Activated T-helper 9 cell treated with anti-CD3 and anti-CD28 coated beads, Interleukin-2, amount 50 U/mL, for 16 hours (primary cell): ENCODE results near the gene IFNE.
"Not testable (repeated sequence)": the region's sequence is repeated elsewhere in the genome, so short reads cannot be mapped to it uniquely, and the experiment has no call there.

Source experiments
- DNase-seq: peaks from one replicate; pipeline ENCODE4 v3.0.0-alpha.2; 2020; ENCODE audit warnings: low read depth

Gene IFNE

DNA sequence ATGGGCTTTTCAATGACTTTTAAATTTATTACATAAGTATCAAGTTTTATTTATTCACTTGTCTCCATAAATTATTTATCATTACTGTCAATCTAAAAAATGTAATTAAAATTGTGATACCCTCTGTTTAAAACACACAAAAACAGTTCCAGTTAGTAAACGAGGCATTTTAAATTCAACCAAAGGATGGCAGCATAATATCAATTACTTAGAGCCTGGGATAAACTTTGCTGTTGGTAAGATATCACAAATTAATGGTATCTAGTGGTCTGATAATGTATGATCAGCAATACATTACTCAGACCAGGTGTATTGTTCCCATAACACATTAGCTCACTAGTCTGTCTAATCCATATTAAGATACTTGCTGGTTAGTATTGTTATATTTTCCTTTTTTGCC is 9.6 kb upstream of the IFNE start:
- no peak for DNase-seq

- DNase-seq = no peak
These were observed 550 bp downstream of the IFNE start for GRCh38 chr9:21481470-21482056.

DNA sequence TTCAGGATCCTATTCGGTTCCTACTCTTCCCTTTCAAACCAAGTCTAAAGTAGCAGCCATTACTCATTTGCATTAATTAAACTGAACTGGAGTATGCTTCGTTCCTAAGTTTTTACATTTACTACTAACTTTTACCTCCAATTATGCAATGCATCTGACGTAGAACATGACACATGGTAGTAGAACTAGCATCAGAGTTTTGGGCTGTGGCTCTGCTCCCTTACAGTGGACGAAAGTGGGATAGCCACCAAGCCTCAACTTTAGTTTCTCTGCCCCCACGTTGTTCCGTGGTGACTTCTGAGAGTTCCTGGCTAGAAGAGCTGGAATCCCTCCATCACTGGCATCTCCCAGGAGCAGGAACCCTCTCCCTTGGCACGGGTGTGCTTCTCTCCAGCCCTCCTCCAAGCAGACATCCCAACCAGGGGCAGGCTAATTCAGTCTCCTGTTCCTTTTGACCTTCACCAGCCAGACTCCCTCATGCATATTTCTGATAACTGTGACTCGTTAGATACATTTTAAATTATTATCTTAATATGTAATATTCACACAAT is 2.9 kb downstream of the IFNE start:
- no peak for DNase-seq

GRCh38 chr9:21477466-21477865 is 4.6 kb downstream of the IFNE start:
- no peak for DNase-seq

DNA sequence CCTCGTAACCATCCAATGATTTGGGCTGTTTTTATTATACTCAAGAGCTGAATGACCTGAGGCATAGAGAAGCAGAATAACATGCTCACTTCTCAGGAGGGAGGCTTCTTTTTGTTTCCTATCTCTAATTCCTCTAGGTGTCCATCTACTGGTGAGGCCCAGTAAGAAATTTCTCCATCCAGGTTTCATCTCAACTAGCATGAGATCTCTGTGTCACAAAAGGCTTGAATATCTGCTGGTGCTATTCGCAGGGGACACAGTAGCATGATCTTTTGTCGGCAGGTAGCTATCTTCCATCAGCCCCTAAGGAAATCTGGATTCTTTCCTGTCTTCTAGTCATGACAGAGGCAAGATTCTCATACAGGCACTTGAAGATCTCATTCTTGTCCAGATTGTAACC is 8.9 kb downstream of the IFNE start:
- DNase-seq = no peak

GRCh38 chr9:21470126-21470525 is 12.0 kb downstream of the IFNE start:
- DNase-seq = no peak

DNA sequence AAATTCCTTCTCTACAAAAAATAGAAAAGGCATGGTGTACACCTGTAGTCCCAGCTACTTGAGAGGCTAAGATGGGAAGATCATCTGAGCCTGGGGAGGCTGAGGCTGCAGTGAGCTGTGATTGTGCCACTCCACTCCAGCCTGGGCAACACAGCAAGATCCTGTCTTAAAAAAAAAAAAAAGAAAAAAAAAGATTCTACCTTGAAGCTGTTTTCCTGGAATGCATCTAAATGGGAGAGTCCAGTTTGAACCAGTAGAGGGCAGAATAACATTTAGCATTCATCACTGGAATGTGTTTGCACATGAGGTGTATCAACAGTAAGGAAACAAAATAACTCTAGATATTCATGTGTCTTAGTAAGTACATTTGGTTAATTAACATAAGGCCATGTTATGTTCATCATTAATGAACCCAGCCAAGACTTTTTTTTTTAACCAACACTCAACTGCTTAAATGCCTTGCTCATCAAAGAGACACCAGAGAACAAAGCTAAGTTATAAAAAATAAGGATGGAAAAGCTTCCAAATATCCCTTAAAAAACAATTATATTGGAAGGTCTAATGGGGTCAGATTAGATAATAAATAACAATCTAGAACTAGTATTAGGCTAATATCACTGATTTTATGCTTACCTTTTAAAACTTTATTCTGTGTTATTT is 16.1 kb downstream of the IFNE start:
- no peak for DNase-seq

GRCh38 chr9:21465138-21465537 is 17.0 kb downstream of the IFNE start:
- DNase-seq = no peak

DNA sequence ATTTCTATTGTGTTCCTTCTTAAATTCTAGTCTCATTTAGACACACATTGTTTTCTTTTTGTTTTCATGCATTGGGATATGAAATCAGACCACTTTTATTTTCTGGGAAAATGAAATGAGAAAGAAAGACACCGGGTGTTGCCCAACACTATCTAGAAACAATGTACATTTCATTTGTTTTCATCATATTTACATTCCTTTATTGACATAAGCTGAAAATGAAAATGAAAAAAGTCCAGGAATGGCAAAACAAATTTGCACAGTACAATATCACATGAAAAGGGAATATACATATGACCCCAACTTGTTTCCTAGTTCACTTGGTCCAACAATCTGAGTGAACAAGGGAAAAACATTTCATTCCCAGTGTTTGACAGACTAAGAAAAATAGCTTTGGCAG is 20.7 kb downstream of the IFNE start:
- no peak for DNase-seq

DNA sequence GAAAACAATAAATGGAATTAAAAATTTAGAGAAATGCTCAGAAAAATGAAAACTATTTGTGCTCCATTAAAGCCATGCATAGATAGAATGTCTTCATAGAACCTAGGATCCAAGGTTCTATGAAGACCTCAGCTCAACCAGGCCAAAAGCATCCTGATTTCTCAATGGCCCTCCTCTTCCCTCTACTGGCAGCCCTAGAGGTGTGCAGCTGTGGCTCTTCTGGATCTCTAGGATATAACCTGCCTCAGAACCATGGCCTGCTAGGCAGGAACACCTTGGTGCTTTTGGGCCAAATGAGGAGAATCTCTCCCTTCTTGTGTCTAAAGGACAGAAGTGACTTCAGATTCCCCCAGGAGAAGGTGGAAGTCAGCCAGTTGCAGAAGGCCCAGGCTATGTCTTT is 26.8 kb downstream of the IFNE start:
- DNase-seq = no peak

DNA sequence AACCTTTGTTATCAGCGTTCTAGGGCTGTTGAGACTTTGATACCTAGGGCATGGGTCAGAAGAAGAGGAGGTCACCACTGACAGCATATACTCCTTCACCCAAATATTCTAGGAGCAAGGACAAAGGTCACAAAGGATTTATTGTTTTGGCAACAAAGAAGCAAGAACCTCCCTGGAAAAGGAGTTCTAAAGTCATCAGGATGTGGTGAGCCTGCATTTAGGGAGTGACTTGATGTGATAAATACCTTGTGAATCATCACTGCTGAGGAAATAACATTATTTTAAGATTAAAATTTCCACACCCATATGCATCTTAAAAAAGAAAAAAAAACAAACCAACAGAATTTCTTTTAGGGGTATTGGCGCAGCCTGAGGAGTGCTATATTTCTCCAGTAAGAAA is 28.0 kb downstream of the IFNE start:
- no peak for DNase-seq

DNA sequence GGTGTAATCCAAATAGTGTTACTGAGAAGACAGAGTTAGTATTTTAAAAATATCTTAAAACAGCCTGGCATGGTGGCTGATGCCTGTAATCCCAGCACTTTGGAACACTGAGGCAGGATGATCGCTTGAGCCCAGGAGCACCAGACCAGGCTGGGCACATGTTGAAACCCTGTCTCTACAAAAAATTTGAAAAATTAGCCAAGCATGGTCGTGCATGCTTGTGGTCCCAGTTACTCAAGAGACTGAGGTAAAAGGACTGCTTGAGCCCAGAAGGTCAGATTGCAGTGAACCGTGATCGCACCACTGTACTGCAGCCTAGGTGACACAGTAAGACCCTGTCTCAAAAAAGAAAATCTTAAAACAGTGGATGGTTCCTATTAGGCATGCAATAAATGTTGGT is 29.4 kb downstream of the IFNE start:
- DNase-seq = no peak

- DNase-seq = no peak
These were observed 31.2 kb downstream of the IFNE start for GRCh38 chr9:21450733-21451394.

DNA sequence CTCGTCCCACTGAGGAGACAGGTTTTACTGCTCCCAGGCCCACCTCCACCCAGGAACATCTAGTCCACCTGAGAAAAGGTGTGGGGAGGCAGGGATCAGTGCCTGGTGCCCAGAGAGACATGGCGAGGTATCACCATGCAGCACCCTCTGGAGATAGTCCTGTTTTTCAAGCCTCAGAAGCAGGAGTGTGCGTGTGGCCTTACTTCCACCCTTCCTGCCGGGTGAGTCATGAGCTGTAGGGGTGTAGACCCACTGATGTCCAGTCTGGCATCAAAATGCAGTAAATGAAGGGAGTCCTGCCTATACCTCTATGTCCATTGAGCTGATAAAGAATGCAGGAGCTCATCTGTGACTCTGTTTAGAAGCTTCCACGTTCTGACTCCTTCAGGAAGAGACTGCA is 32.8 kb downstream of the IFNE start:
- not testable (repeated sequence) for DNase-seq

DNA sequence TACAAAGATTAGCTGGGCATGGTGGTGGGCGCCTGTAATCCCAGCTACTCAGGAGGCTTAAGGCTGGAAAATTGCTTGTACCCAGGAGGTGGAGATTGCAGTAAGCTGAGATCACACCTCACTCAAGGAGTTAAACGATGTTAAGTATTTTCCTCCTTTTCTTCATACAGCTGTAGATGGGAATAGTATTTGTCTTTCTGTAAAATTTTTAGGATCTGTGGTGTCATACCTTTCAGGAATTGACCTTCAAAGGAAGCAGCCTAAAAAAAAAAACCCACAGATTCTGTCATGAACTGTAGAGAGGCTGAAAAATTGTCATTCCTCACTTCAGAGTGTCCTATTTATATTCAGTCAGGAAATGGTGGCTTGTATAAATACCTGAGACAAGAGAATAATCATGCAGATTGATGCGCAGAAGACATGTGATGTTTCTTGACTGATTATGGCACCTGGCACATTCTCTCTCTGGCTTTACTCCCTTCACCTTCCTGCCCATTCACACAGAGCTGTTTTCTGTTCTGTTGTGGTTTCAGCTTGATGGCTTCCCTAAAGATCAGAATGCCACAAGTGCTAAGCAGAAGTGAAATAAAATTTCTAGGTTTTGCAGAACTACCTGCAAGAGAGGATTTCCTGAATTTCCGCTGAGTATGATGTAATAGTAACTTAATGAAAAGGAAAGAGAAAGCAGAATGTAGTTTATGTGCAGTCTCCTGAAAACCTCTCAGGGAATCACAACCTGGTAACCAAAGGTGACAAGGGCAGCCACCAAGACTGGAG is 38.1 kb downstream of the IFNE start:
- DNase-seq = no peak

DNA sequence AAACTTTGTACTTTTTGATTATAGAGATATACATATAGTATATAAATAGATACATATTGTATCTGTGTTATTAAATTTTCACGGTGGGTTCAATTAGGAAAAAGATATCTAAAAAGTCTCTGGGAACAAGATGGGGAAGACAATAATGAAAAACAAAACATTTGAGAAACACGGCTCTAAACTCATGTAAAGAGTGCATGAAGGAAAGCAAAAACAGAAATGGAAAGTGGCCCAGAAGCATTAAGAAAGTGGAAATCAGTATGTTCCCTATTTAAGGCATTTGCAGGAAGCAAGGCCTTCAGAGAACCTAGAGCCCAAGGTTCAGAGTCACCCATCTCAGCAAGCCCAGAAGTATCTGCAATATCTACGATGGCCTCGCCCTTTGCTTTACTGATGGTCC is 42.0 kb downstream of the IFNE start, which contains the start of gene IFNA1:
Gene IFNA1, plus strand, starts transcription at position 301 of the 400 bp plus-strand sequence. Its CDS starts 69 bp downstream, at position 370.
- DNase-seq = no peak

GRCh38 chr9:21435015-21435383 is 47.1 kb downstream of the IFNE start:
- DNase-seq = not testable (repeated sequence)

DNA sequence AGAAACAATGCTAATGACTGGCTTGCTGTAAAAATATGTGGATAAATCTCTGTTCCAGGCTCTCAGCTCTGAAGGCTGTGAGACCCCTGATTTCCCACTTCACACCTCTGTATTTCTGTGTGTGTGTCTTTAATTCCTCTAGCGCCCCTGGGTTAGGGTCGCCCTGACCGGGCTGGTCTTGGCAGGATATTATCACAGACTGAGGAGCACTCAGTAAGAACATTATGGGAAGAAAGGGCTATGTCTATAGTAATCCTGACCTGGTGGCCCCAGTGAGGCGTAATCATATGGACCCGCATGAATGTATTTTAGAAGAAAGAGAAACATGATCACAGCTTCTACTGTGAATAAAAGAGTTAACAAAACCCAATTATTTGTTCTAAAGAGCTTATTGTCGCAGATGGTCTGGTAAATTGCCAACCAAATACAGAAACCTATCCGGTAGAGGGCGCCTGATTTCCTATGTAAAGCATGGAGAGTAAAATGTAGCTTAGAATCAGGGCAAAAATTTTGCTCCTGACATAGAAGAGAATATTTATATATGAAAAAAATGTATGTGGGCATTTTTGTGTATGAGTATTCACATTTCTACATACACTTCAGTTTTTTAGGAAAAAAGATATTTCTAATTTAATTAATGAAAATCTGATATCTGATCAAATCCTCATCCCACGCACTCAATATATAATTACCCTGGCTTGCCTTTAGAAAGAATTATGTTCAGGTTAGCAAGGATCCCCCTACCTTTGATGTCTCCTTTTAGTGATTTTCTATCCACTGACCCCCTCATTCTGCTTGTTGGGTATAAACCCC is 47.7 kb downstream of the IFNE start:
- no peak for DNase-seq

DNA sequence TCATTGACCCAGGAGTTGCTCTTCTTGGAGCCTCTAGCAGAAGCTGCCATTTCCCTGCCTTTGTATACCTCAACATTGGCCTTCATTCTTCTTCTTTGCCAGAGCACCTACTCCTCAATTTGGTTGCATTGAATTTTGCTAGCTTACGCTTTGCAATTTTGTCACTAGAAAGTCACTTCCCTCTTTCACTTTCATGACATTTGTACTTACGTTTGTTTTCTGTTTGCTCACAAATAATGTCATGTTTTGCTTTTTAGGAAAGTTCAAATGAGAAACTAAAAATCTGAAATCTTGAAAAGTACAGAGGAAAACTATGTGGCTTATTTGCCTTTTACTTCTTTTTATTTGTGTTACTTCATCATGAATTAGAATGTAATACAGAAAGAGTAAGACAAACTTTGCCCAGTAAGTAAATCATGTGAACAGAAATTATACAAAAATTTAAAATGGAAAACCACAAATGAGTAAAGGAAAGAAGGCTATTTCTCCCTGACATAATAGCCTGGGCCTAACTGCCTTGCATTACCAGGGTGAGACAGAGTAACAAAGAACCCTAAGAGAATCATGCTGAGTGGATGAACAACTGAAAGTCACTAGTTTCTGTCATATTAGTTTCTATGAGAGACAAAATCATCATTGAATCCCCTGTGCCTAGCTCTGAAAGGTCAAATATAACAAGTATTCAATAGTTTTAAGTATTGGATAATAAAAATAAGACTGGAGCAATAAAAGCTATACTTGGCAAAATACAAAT is 49.3 kb downstream of the IFNE start:
- no peak for DNase-seq
